Mesendoderm (in vitro differentiated cells): ENCODE data around the gene IPO11.
A peak's percentile ranks its signal among the peaks of the same experiment; 100 is the strongest.

Experiments used
- DNase-seq: peaks from one replicate; pipeline ENCODE4 v3.0.0; 2013
- H2AK5ac ChIP-seq: 2 replicates; pipeline ENCODE4 v1.6.1; 2013; ENCODE audit warnings: low read length, inconsistent platforms
- H2BK120ac ChIP-seq: 2 replicates; pipeline ENCODE4 v1.6.1; 2013; ENCODE audit warnings: low read depth, mild to moderate bottlenecking, low read length, moderate library complexity, mixed read lengths
- H2BK15ac ChIP-seq: replicated peaks from 2 replicates; pipeline ENCODE4 v1.6.1; 2013; ENCODE audit warnings: low read depth, mild to moderate bottlenecking, moderate library complexity
- H2BK5ac ChIP-seq: 2 replicates; pipeline ENCODE4 v1.6.1; 2013; ENCODE audit warnings: low read length, inconsistent platforms
- H3K18ac ChIP-seq: 2 replicates; pipeline ENCODE4 v1.6.1; 2013; ENCODE audit warnings: mild to moderate bottlenecking, low read length, mixed read lengths
- H3K23ac ChIP-seq: one replicate; pipeline ENCODE4 v1.6.1; 2013; ENCODE audit warnings: low read length
- H3K27ac ChIP-seq: 2 replicates; pipeline ENCODE4 v1.5.1; 2013; ENCODE audit warnings: low read depth, mild to moderate bottlenecking, inconsistent platforms, low read length, moderate library complexity
- H3K27me3 ChIP-seq: 2 replicates; pipeline ENCODE4 v1.6.1; 2013; ENCODE audit warnings: low read length, control low read depth, mild to moderate bottlenecking, inconsistent platforms; ENCODE audit not compliant: insufficient read depth, poor library complexity
- H3K36me3 ChIP-seq: 2 replicates; pipeline ENCODE4 v1.6.1; 2013; ENCODE audit warnings: low read length, inconsistent platforms; ENCODE audit not compliant: control insufficient read depth, insufficient read depth
- H3K4ac ChIP-seq: one replicate; pipeline ENCODE4 v1.6.1; 2013; ENCODE audit warnings: low read depth, mild to moderate bottlenecking, low read length, moderate library complexity
- H3K4me1 ChIP-seq: 2 replicates; pipeline ENCODE4 v1.6.1; 2013; ENCODE audit warnings: low read depth, low read length, inconsistent platforms; ENCODE audit not compliant: control insufficient read depth
- H3K4me2 ChIP-seq: 2 replicates; pipeline ENCODE4 v1.6.1; 2013; ENCODE audit warnings: low read length
- H3K4me3 ChIP-seq: 2 replicates; pipeline ENCODE4 v1.5.1; 2013; ENCODE audit warnings: mild to moderate bottlenecking, low read length
- H3K56ac ChIP-seq: one replicate; pipeline ENCODE4 v1.6.1; 2013; ENCODE audit warnings: low read length
- H3K79me1 ChIP-seq: 2 replicates; pipeline ENCODE4 v1.6.1; 2013; ENCODE audit warnings: low read length, inconsistent platforms
- H3K79me2 ChIP-seq: 2 replicates; pipeline ENCODE4 v1.6.1; 2013; ENCODE audit warnings: mild to moderate bottlenecking, low read length; ENCODE audit not compliant: control insufficient read depth, insufficient read depth
- H3K9ac ChIP-seq: 2 replicates; pipeline ENCODE4 v1.6.1; 2013; ENCODE audit warnings: low read length, inconsistent platforms
- H4K5ac ChIP-seq: one replicate; pipeline ENCODE4 v1.6.1; 2013; ENCODE audit warnings: low read length
- H4K8ac ChIP-seq: one replicate; pipeline ENCODE4 v1.6.1; 2013; ENCODE audit warnings: low read depth, mild to moderate bottlenecking, control low read depth, low read length, moderate library complexity
- WGBS: extraction: QIAGEN DNeasy Blood & Tissue Kit; methylation state at CpG from one replicate; pipeline ENCODE4 v1.1.7; 2013; ENCODE audit warnings: low lambda C conversion rate, missing lambda C conversion rate; ENCODE audit not compliant: insufficient coverage; ENCODE audit errors: extremely low coverage; 5-methylcytosine and 5-hydroxymethylcytosine counted together

IPO11 gene

DNA sequence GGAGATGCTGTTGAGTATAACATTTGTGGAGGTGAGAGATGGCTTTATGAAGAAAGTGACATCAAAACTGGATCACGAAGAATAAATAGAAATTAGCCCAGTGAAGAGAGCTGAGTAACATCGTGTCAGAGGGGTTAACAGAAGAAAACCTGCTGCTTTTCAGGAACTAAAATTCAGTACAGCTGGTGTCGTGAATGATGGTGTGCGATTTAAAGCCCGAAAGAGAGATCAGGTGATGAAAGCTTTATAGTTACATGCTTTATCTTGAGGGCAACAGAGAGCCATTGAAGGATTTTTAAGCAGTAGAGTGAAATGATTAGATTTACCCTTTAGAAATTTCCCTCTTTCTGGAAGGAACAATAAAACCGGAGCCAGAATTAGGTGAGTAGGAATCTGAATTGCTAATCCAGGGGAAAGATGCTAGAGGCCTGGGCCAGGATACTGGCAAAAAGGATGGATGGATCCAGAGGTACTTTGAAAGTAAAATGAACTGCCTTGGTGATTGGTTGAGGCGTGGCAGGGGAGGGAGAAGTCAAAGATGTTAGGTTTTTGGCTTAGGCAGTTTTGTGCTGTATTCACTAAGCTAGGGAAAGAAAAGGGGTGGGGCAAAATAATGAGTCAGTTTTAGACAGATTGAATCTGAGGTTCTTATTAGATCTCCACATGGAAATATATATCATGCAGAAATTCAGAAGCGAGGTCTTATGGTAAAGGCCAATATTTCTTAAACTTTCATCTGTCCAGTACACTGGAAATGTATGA lies 169.5 kb downstream of the IPO11 start:
- H3K4me3 ChIP-seq: no peak overlapping the region
- H3K4me2 ChIP-seq: no peak overlapping the region
- no peaks in the 10 kb centered on the region for H3K36me3 ChIP-seq
- no peaks in the 10 kb centered on the region for H3K27me3 ChIP-seq
- no peak overlapping the region for H2BK120ac ChIP-seq
- no peak overlapping the region for H3K23ac ChIP-seq
- no peak overlapping the region for H4K5ac ChIP-seq
- H3K79me2 ChIP-seq: no peaks in the 10 kb centered on the region
- WGBS: no CpG with 5 or more reads among the region's 8 CpGs
- H3K9ac ChIP-seq: no peak overlapping the region
- no peaks in the 10 kb centered on the region for H3K4me1 ChIP-seq
- no peak overlapping the region for H2BK5ac ChIP-seq
- H3K79me1 ChIP-seq: no peaks in the 10 kb centered on the region
- no peak overlapping the region for H3K27ac ChIP-seq
- no peak overlapping the region for H2BK15ac ChIP-seq
- H4K8ac ChIP-seq: no peak overlapping the region
- no peak overlapping the region for H2AK5ac ChIP-seq
- peak overlapping the region; percentile 28 for H3K18ac ChIP-seq
- no peak overlapping the region for H3K56ac ChIP-seq
- no peak for DNase-seq
- no peak overlapping the region for H3K4ac ChIP-seq

DNA sequence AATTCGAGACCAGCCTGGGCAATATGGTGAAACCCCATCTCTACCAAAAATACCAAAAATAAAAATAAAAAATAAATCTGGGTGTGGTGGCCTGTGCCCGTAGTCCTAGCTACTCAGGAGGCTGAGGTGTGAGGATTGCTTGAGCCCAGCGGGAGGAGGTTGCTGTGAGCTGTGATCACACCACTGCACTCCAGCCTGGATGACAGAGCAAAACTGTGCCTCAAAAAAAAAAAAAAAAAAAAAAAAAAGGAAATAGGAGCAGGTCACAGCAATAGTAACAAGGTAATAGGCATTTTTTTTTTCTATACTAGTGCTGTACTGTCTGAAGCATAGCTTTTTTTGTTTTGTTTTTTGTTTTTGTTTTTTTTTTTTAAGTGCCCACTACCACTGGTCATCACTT lies 171.8 kb downstream of the IPO11 start:
- Histone ChIP-seq H3K9ac (no peak overlapping the region), H3K36me3 (no peaks in the 10 kb centered on the region), H3K56ac (no peak overlapping the region), H3K23ac (no peak overlapping the region), H4K8ac (no peak overlapping the region), H3K4me2 (no peak overlapping the region), H3K79me1 (no peaks in the 10 kb centered on the region), H3K79me2 (no peaks in the 10 kb centered on the region), H3K27me3 (no peaks in the 10 kb centered on the region), H3K4me3 (no peak overlapping the region), H3K4ac (no peak overlapping the region), H2BK5ac (no peak overlapping the region), H3K18ac (peak overlapping the region; percentile 51), H3K27ac (no peak overlapping the region), H3K4me1 (no peaks in the 10 kb centered on the region), H4K5ac (no peak overlapping the region), H2BK15ac (no peak overlapping the region), H2AK5ac (no peak overlapping the region), H2BK120ac (no peak overlapping the region)
- DNase-seq: no peak
- no CpG with 5 or more reads among the region's 3 CpGs for WGBS

DNA sequence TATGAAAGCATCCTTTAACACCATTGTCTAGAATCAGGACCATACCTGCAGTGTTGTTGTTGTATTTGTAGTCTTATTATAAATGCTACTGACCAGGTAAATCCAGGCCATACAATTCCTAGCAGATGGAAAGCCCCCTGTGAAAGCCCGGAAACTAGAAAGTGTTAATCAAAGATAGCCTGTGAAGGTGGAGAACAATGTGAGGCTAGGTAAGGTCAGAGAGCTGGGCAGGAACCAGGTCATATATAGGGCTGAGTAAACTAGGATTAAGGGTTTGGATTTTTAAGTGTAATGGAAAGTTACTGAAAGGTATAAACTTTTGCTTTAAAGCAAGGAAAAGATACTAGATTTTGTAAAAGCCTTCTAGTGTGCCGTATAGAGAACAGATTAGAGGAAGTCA lies 172.7 kb downstream of the IPO11 start:
- Histone ChIP-seq H2BK15ac (no peak overlapping the region), H4K5ac (no peak overlapping the region)

DNA sequence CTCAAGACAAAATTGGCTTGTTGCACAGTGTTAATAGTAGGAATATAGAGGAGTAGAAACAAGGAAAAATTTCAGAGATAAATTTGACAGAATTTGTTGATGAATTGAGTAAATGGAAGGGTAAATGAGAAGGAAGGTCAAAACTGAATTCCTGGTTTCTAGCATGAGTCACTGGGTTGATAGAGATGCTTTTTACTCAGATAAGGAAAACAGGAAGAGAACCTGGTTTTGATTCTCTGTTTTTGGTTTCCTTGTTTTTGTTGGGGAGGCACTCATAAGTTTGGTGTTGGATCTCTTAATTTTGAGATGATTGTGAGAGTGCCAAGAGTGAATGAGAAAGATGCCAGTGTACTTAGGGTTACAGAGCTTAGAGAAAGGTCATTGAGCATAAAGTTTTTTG lies 173.2 kb downstream of the IPO11 start:
- no peak overlapping the region for H3K4me3 ChIP-seq
- no peak overlapping the region for H2AK5ac ChIP-seq
- no peak overlapping the region for H4K5ac ChIP-seq
- no peak overlapping the region for H2BK5ac ChIP-seq
- no peak overlapping the region for H2BK15ac ChIP-seq
- no peaks in the 10 kb centered on the region for H3K27me3 ChIP-seq
- H4K8ac ChIP-seq: no peak overlapping the region
- H3K4me2 ChIP-seq: no peak overlapping the region
- no peak overlapping the region for H3K23ac ChIP-seq
- H3K18ac ChIP-seq: no peak overlapping the region
- no peak overlapping the region for H2BK120ac ChIP-seq
- no peak overlapping the region for H3K9ac ChIP-seq
- no peaks in the 10 kb centered on the region for H3K79me1 ChIP-seq
- H3K4ac ChIP-seq: no peak overlapping the region
- H3K56ac ChIP-seq: no peak overlapping the region
- DNase-seq: peak; percentile 33
- H3K4me1 ChIP-seq: no peaks in the 10 kb centered on the region
- H3K79me2 ChIP-seq: no peaks in the 10 kb centered on the region
- H3K36me3 ChIP-seq: no peaks in the 10 kb centered on the region
- H3K27ac ChIP-seq: no peak overlapping the region

More for the DNA sequence above, 172.7 kb downstream of the IPO11 start:
- H3K4me2 ChIP-seq: no peak overlapping the region
- H3K4me3 ChIP-seq: no peak overlapping the region
- H3K79me1 ChIP-seq: no peaks in the 10 kb centered on the region
- no CpG with 5 or more reads among the region's 2 CpGs for WGBS
- no peaks in the 10 kb centered on the region for H3K4me1 ChIP-seq
- H2BK120ac ChIP-seq: no peak overlapping the region
- no peak overlapping the region for H4K8ac ChIP-seq
- no peak overlapping the region for H2BK5ac ChIP-seq
- H3K9ac ChIP-seq: no peak overlapping the region
- no peaks in the 10 kb centered on the region for H3K79me2 ChIP-seq
- peak; percentile 41 for DNase-seq
- H2AK5ac ChIP-seq: no peak overlapping the region
- no peak overlapping the region for H3K27ac ChIP-seq
- H3K36me3 ChIP-seq: no peaks in the 10 kb centered on the region
- H3K18ac ChIP-seq: no peak overlapping the region
- no peak overlapping the region for H3K4ac ChIP-seq
- H3K27me3 ChIP-seq: no peaks in the 10 kb centered on the region
- H3K56ac ChIP-seq: no peak overlapping the region
- H3K23ac ChIP-seq: no peak overlapping the region

DNA sequence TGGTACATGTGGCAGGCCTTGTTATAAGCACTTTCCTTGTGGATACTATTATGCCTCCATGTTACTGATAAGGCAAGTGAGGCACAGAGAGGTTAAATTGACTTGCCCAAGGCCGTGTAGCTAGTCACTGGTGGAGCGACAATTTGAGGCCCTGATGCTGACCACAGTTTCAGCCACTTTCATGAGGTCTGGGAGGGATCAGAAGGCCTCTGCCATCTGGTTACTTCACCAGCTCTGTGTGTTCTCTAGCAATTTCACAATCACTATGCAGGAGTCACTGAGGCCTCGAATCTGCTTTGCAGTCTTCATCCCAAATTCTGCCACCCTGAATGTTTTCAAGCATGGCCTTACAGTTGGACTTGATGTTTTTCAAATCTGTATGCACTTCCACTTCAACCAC lies 175.2 kb downstream of the IPO11 start:
- H4K5ac ChIP-seq: no peak overlapping the region
- no CpG with 5 or more reads among the region's 3 CpGs for WGBS
- no peak overlapping the region for H2BK120ac ChIP-seq
- H2AK5ac ChIP-seq: no peak overlapping the region
- no peak overlapping the region for H3K4me3 ChIP-seq
- no peak overlapping the region for H3K4me2 ChIP-seq
- no peak for DNase-seq
- H3K4ac ChIP-seq: no peak overlapping the region
- H3K23ac ChIP-seq: no peak overlapping the region
- H3K9ac ChIP-seq: no peak overlapping the region
- H3K4me1 ChIP-seq: no peaks in the 10 kb centered on the region
- H2BK5ac ChIP-seq: no peak overlapping the region
- H3K79me2 ChIP-seq: no peaks in the 10 kb centered on the region
- H3K27me3 ChIP-seq: no peaks in the 10 kb centered on the region
- no peak overlapping the region for H3K18ac ChIP-seq
- no peaks in the 10 kb centered on the region for H3K79me1 ChIP-seq
- no peak overlapping the region for H3K56ac ChIP-seq
- no peak overlapping the region for H3K27ac ChIP-seq
- no peaks in the 10 kb centered on the region for H3K36me3 ChIP-seq
- H2BK15ac ChIP-seq: no peak overlapping the region
- H4K8ac ChIP-seq: no peak overlapping the region

DNA sequence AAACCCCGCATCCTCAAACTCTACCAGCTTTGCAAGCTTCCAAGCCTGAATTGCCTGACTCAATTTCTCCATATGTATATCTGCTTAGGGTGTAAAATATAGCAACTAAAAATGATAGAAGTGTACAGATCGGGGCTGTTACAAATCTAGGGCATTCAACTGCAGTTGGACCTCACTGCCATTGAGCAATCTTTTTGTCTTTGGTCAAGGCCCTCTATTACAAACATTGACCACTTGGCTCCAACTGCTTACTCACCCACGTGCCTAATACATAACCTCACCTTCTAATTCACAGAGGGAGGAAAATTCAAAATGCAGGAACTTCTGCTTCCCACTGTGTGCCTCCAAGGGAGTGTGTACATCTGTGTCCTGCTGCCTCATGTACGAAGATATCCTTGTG lies 176.1 kb downstream of the IPO11 start:
- H3K27ac ChIP-seq: no peak overlapping the region
- H4K5ac ChIP-seq: no peak overlapping the region
- H2BK5ac ChIP-seq: no peak overlapping the region
- H4K8ac ChIP-seq: no peak overlapping the region
- no peak overlapping the region for H3K4ac ChIP-seq
- no peak overlapping the region for H3K4me2 ChIP-seq
- H3K27me3 ChIP-seq: no peaks in the 10 kb centered on the region
- H3K56ac ChIP-seq: no peak overlapping the region
- no peak for DNase-seq
- H3K36me3 ChIP-seq: no peaks in the 10 kb centered on the region
- H3K9ac ChIP-seq: no peak overlapping the region
- no peak overlapping the region for H2BK15ac ChIP-seq
- H2BK120ac ChIP-seq: no peak overlapping the region
- no peak overlapping the region for H2AK5ac ChIP-seq
- no CpG with 5 or more reads among the region's 4 CpGs for WGBS
- H3K4me3 ChIP-seq: no peak overlapping the region
- H3K79me1 ChIP-seq: no peaks in the 10 kb centered on the region
- H3K23ac ChIP-seq: no peak overlapping the region
- H3K18ac ChIP-seq: no peak overlapping the region
- no peaks in the 10 kb centered on the region for H3K79me2 ChIP-seq
- H3K4me1 ChIP-seq: no peaks in the 10 kb centered on the region
